ENCODE data around the gene HSPBP1.
A peak's percentile ranks its signal among the peaks of the same experiment; 100 is the strongest.

The HSPBP1 gene

GRCh38 chr19:55302318-55302703, 22.4 kb upstream of the HSPBP1 start:
- no peaks in the 10 kb centered on the region for H3K9me3 ChIP-seq (ENCODE audit: control insufficient read depth, low read length)
- peaks cover 9% of the 10 kb centered on the region for H3K4me1 ChIP-seq (ENCODE audit: control insufficient read depth, insufficient read depth, low read length)
- peak overlapping the region; percentile 58 for H3K9ac ChIP-seq (ENCODE audit: low read length)
- H3K4me3 ChIP-seq (ENCODE audit: low read length): no peak overlapping the region
- no peaks in the 10 kb centered on the region for H3K36me3 ChIP-seq (ENCODE audit: control insufficient read depth, insufficient read depth, low read length)
- H3K27me3 ChIP-seq (ENCODE audit: control insufficient read depth, insufficient read depth, low read length): no peaks in the 10 kb centered on the region

GRCh38 chr19:55301459-55302317, 21.8 kb upstream of the HSPBP1 start:
- no peaks in the 10 kb centered on the region for H3K36me3 ChIP-seq (ENCODE audit: control insufficient read depth, insufficient read depth, low read length)
- H3K9me3 ChIP-seq (ENCODE audit: control insufficient read depth, low read length): no peaks in the 10 kb centered on the region
- H3K9ac ChIP-seq (ENCODE audit: low read length): peak overlapping the region; percentile 58
- H3K4me3 ChIP-seq (ENCODE audit: low read length): peak overlapping the region; percentile 6
- no peaks in the 10 kb centered on the region for H3K27me3 ChIP-seq (ENCODE audit: control insufficient read depth, insufficient read depth, low read length)
- peaks cover 9% of the 10 kb centered on the region for H3K4me1 ChIP-seq (ENCODE audit: control insufficient read depth, insufficient read depth, low read length)

- Histone ChIP-seq H3K4me3 (ENCODE audit: low read length) (no peak overlapping the region), H3K9ac (ENCODE audit: low read length) (no peak overlapping the region), H3K9me3 (ENCODE audit: control insufficient read depth, low read length) (no peaks in the 10 kb centered on the region), H3K4me1 (ENCODE audit: control insufficient read depth, insufficient read depth, low read length) (peaks cover 9% of the 10 kb centered on the region), H3K36me3 (ENCODE audit: control insufficient read depth, insufficient read depth, low read length) (no peaks in the 10 kb centered on the region), H3K27me3 (ENCODE audit: control insufficient read depth, insufficient read depth, low read length) (no peaks in the 10 kb centered on the region)
Measured at GRCh38 chr19:55300886-55301458, 21.1 kb upstream of the HSPBP1 start.

GRCh38 chr19:55299991-55300390, 20.1 kb upstream of the HSPBP1 start:
- no peak overlapping the region for H3K4me3 ChIP-seq (ENCODE audit: low read length)
- no peaks in the 10 kb centered on the region for H3K27me3 ChIP-seq (ENCODE audit: control insufficient read depth, insufficient read depth, low read length)
- H3K36me3 ChIP-seq (ENCODE audit: control insufficient read depth, insufficient read depth, low read length): no peaks in the 10 kb centered on the region
- H3K9ac ChIP-seq (ENCODE audit: low read length): no peak overlapping the region
- H3K9me3 ChIP-seq (ENCODE audit: control insufficient read depth, low read length): no peaks in the 10 kb centered on the region
- peaks cover 9% of the 10 kb centered on the region for H3K4me1 ChIP-seq (ENCODE audit: control insufficient read depth, insufficient read depth, low read length)

- Histone ChIP-seq H3K4me3 (ENCODE audit: low read length) (no peak overlapping the region), H3K36me3 (ENCODE audit: control insufficient read depth, insufficient read depth, low read length) (no peaks in the 10 kb centered on the region)
Measured at GRCh38 chr19:55297267-55297666, 17.4 kb upstream of the HSPBP1 start.

DNA sequence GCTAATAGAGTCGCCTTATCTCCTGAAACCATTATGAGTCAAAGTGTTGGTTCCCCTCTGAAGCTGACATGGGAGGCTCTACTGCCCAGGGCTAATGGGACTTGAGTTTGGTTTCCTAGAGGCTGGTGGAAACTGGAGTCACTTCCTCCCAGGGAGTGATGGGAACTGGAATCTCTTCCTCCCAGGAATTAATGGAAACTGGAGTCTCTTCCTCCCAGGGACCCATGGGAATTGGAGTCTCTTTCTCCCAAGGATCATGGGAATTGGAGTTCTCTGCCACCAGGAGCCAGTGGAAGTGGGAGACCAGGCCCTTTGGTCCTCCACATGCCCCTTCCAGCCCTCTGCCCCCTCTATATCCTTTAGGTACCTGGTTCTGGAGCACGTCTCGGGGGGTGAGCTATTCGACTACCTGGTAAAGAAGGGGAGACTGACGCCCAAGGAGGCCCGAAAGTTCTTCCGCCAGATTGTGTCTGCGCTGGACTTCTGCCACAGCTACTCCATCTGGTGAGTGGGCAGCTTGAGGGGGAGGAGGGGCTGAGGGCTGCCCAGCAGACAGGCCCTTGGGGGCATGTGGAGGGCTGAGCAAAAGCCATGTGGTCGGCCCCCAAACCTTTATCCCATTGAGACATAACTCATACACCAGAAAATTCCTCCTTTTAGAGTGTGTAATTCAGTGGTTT, 9.3 kb upstream of the HSPBP1 start:
- peaks cover 5% of the 10 kb centered on the region for H3K27me3 ChIP-seq (ENCODE audit: control insufficient read depth, insufficient read depth, low read length)
- H3K9me3 ChIP-seq (ENCODE audit: control insufficient read depth, low read length): no peaks in the 10 kb centered on the region
- no peak overlapping the region for H3K9ac ChIP-seq (ENCODE audit: low read length)
- no peaks in the 10 kb centered on the region for H3K4me1 ChIP-seq (ENCODE audit: control insufficient read depth, insufficient read depth, low read length)
- H3K4me3 ChIP-seq (ENCODE audit: low read length): no peak overlapping the region
- H3K36me3 ChIP-seq (ENCODE audit: control insufficient read depth, insufficient read depth, low read length): no peaks in the 10 kb centered on the region

More at GRCh38 chr19:55297267-55297666, 17.4 kb upstream of the HSPBP1 start:
- Histone ChIP-seq H3K9ac (ENCODE audit: low read length) (no peak overlapping the region), H3K27me3 (ENCODE audit: control insufficient read depth, insufficient read depth, low read length) (no peaks in the 10 kb centered on the region), H3K9me3 (ENCODE audit: control insufficient read depth, low read length) (no peaks in the 10 kb centered on the region), H3K4me1 (ENCODE audit: control insufficient read depth, insufficient read depth, low read length) (peaks cover 8% of the 10 kb centered on the region)

GRCh38 chr19:55287361-55288079, 7.6 kb upstream of the HSPBP1 start:
- no peaks in the 10 kb centered on the region for H3K36me3 ChIP-seq (ENCODE audit: control insufficient read depth, insufficient read depth, low read length)
- H3K27me3 ChIP-seq (ENCODE audit: control insufficient read depth, insufficient read depth, low read length): peaks cover 16% of the 10 kb centered on the region
- no peaks in the 10 kb centered on the region for H3K4me1 ChIP-seq (ENCODE audit: control insufficient read depth, insufficient read depth, low read length)
- H3K9me3 ChIP-seq (ENCODE audit: control insufficient read depth, low read length): no peaks in the 10 kb centered on the region
- no peak overlapping the region for H3K9ac ChIP-seq (ENCODE audit: low read length)
- no peak overlapping the region for H3K4me3 ChIP-seq (ENCODE audit: low read length)

DNA sequence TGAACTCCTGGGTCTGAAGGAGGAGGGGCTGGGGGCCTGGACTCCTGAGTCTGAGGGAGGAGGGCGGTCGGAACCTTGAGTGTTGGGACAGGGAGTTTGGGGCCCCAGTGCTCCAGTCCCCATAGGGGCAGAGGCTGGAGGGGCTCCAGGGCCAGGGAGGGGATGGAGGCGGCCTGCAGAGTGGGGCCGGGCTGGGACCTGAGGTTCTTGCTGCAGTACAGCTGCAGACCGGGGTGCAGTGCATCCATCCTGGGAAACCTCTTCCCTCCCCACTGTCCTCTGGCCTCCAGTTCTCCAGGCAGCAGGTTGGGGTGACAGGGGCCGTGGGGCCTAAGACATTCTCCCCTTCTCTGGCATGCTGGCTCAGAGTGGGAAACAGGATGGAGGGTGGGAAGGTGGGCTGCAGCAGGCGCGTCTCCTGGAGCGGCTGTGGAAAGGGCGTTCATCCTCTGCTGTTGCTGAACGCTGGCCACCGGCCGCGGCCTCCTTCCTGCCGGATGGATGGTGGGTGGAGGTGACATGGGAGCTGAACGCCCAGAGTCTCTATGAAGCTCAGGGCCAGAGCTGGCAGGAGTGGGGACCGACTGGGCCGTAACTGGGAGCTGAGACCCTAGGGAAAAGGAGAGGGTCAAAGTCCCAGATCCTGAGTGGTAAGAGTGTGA, 5.5 kb upstream of the HSPBP1 start:
- Histone ChIP-seq H3K4me1 (ENCODE audit: control insufficient read depth, insufficient read depth, low read length) (peaks cover 7% of the 10 kb centered on the region), H3K4me3 (ENCODE audit: low read length) (no peak overlapping the region), H3K27me3 (ENCODE audit: control insufficient read depth, insufficient read depth, low read length) (peaks cover 16% of the 10 kb centered on the region), H3K36me3 (ENCODE audit: control insufficient read depth, insufficient read depth, low read length) (no peaks in the 10 kb centered on the region), H3K9ac (ENCODE audit: low read length) (no peak overlapping the region), H3K9me3 (ENCODE audit: control insufficient read depth, low read length) (no peaks in the 10 kb centered on the region)

GRCh38 chr19:55284405-55285058, 4.6 kb upstream of the HSPBP1 start:
- Histone ChIP-seq H3K9me3 (ENCODE audit: control insufficient read depth, low read length) (no peaks in the 10 kb centered on the region), H3K36me3 (ENCODE audit: control insufficient read depth, insufficient read depth, low read length) (no peaks in the 10 kb centered on the region), H3K27me3 (ENCODE audit: control insufficient read depth, insufficient read depth, low read length) (peaks cover 16% of the 10 kb centered on the region), H3K4me3 (ENCODE audit: low read length) (no peak overlapping the region), H3K4me1 (ENCODE audit: control insufficient read depth, insufficient read depth, low read length) (peaks cover 10% of the 10 kb centered on the region), H3K9ac (ENCODE audit: low read length) (no peak overlapping the region)

DNA sequence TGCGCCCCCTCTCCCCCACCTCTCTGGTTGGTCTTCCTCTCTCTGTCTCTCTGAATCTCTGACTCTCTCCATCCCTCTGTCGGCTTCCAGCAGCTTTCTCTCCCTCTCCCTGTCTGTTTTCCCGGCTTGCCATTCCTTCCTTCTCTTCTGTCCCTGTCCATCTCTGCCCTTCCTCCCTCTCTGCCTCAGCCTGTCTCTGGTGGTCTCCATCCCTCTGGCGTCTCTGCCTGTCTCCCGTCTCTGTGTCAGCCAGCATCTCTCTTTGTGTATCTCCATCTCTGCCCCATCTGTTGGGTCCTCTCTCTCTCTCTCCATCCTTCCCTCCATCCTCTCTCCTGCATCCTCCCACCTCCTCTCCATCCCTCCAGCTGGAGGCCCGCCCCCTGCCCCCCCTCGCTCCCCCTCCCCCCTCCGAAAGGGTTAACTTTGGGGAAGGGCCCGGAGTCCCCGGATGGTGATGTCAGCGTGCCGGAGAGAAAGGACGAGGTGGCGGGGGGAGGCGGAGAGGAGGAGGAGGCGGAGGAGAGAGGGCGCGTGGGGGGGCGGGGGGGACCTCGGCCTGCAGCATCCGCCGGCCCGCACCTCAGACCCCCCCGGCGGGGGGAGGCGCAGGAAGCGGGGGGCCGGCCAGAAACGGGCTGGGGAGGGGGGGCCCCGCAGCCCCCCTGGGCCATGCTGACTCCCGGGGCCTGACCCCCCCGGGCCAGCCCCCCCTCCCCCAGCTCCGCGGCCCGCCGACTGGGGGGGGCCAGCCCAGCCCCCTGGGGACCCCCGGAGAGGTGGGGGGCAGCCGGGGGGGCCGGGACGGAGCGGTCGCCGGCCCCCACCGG, 3.9 kb upstream of the HSPBP1 start, which contains the start of gene BRSK1:
Gene BRSK1 (plus strand): TSS at position 450 of the 830 bp plus-strand sequence. CDS start 446 bp downstream, outside the sequence.
- peaks cover 16% of the 10 kb centered on the region for H3K27me3 ChIP-seq (ENCODE audit: control insufficient read depth, insufficient read depth, low read length)
- peaks cover 16% of the 10 kb centered on the region for H3K4me1 ChIP-seq (ENCODE audit: control insufficient read depth, insufficient read depth, low read length)
- no peaks in the 10 kb centered on the region for H3K36me3 ChIP-seq (ENCODE audit: control insufficient read depth, insufficient read depth, low read length)
- no peaks in the 10 kb centered on the region for H3K9me3 ChIP-seq (ENCODE audit: control insufficient read depth, low read length)
- H3K4me3 ChIP-seq (ENCODE audit: low read length): no peak within 1 kb of the TSS
- H3K9ac ChIP-seq (ENCODE audit: low read length): no peak within 1 kb of the TSS

Measured in mucosa of stomach (tissue), 1 donor.